ENCODE measurements around the gene FAM181A. TPM values are rescaled to one million over a fixed set of nuclear protein-coding genes. Genes with fewer than 3 reads are reported as not detected.

Gene FAM181A
- total RNA-seq, 1 donor from 2014 or later, result not detected

GRCh38 chr14:93928184-93929047, 1.3 kb downstream of the FAM181A start:
- H3F3A ChIP-seq (ENCODE audit: low read depth), result peaks cover 9% of the 10 kb centered on the region
- TF ChIP-seq EZH2 (IDR thresholded peaks at IDR 0.05), result no peak
- TF ChIP-seq EZH2phosphoT487 (IDR thresholded peaks at IDR 0.05), result no peak
- TF ChIP-seq CTCF (IDR thresholded peaks at IDR 0.05), result no peak
- no peaks in the 10 kb centered on the region for H3K79me2 ChIP-seq (ENCODE audit: low read depth)
- no peaks in the 10 kb centered on the region for H3K27me3 ChIP-seq
- H3K27ac Mint-ChIP-seq, result peak overlapping the region; percentile 94
- no peaks in the 10 kb centered on the region for H3K9me3 ChIP-seq (ENCODE audit: low read depth)
- no peak overlapping the region for H2AFZ ChIP-seq (replicated peaks)
- no peak overlapping the region for H3K9ac ChIP-seq
- peaks cover 7% of the 10 kb centered on the region for H3K27me3 Mint-ChIP-seq (ENCODE audit: insufficient read depth, low read depth)
- no peaks in the 10 kb centered on the region for H3K9me3 Mint-ChIP-seq
- DNase-seq (ENCODE audit: low spot score), result no peak
- peaks cover 22% of the 10 kb centered on the region for H3K4me1 ChIP-seq
- no peak overlapping the region for H3K4me3 ChIP-seq
- no peak overlapping the region for H3K27ac ChIP-seq
- H3K4me3 Mint-ChIP-seq, result peak overlapping the region; percentile 88
- peaks cover 73% of the 10 kb centered on the region for H3K4me1 Mint-ChIP-seq
- H4K20me1 ChIP-seq (ENCODE audit: low read depth), result no peaks in the 10 kb centered on the region
- H3K36me3 ChIP-seq, result no peaks in the 10 kb centered on the region
- H3K36me3 Mint-ChIP-seq, result peaks cover 8% of the 10 kb centered on the region
- no peak overlapping the region for H3K4me2 ChIP-seq

GRCh38 chr14:93929048-93929535, 1.9 kb downstream of the FAM181A start:
- peak overlapping the region; percentile 59 for H3K4me3 Mint-ChIP-seq
- Histone ChIP-seq H3K4me1 (peaks cover 22% of the 10 kb centered on the region), H2AFZ (replicated peaks) (no peak overlapping the region), H3K9me3 (ENCODE audit: low read depth) (no peaks in the 10 kb centered on the region), H3K79me2 (ENCODE audit: low read depth) (no peaks in the 10 kb centered on the region), H3K9ac (no peak overlapping the region), H3K27me3 (no peaks in the 10 kb centered on the region), H4K20me1 (ENCODE audit: low read depth) (no peaks in the 10 kb centered on the region), H3K4me3 (no peak overlapping the region), H3K4me2 (no peak overlapping the region), H3K27ac (no peak overlapping the region), H3F3A (ENCODE audit: low read depth) (peaks cover 9% of the 10 kb centered on the region), H3K36me3 (no peaks in the 10 kb centered on the region)
- DNase-seq (ENCODE audit: low spot score), result no peak
- TF ChIP-seq EZH2phosphoT487 (IDR thresholded peaks at IDR 0.05), result no peak
- TF ChIP-seq CTCF (IDR thresholded peaks at IDR 0.05), result no peak
- TF ChIP-seq EZH2 (IDR thresholded peaks at IDR 0.05), result no peak
- no peaks in the 10 kb centered on the region for H3K9me3 Mint-ChIP-seq
- H3K4me1 Mint-ChIP-seq, result peaks cover 69% of the 10 kb centered on the region
- peaks cover 7% of the 10 kb centered on the region for H3K27me3 Mint-ChIP-seq (ENCODE audit: insufficient read depth, low read depth)
- H3K36me3 Mint-ChIP-seq, result peaks cover 5% of the 10 kb centered on the region
- H3K27ac Mint-ChIP-seq, result peak overlapping the region; percentile 94

GRCh38 chr14:93929657-93930056, 2.5 kb downstream of the FAM181A start:
- Histone ChIP-seq H3K4me3 (no peak overlapping the region), H3K9me3 (ENCODE audit: low read depth) (no peaks in the 10 kb centered on the region), H3K4me1 (peaks cover 22% of the 10 kb centered on the region), H3K27ac (no peak overlapping the region), H3K27me3 (no peaks in the 10 kb centered on the region), H3K4me2 (no peak overlapping the region), H3K9ac (no peak overlapping the region), H3F3A (ENCODE audit: low read depth) (peaks cover 9% of the 10 kb centered on the region), H3K79me2 (ENCODE audit: low read depth) (no peaks in the 10 kb centered on the region), H3K36me3 (no peaks in the 10 kb centered on the region), H2AFZ (replicated peaks) (no peak overlapping the region), H4K20me1 (ENCODE audit: low read depth) (no peaks in the 10 kb centered on the region)
- Mint-ChIP-seq H3K4me3 (peak overlapping the region; percentile 59), H3K9me3 (no peaks in the 10 kb centered on the region), H3K27ac (peak overlapping the region; percentile 94), H3K36me3 (peaks cover 4% of the 10 kb centered on the region), H3K27me3 (ENCODE audit: insufficient read depth, low read depth) (peaks cover 7% of the 10 kb centered on the region), H3K4me1 (peaks cover 68% of the 10 kb centered on the region)
- DNase-seq (ENCODE audit: low spot score), result no peak
- no peak for TF ChIP-seq EZH2 (IDR thresholded peaks at IDR 0.05)
- TF ChIP-seq EZH2phosphoT487 (IDR thresholded peaks at IDR 0.05), result no peak
- no peak for TF ChIP-seq CTCF (IDR thresholded peaks at IDR 0.05)
